Measurements from ENCODE around the gene OSBPL5. TPM values are rescaled to one million over a fixed set of nuclear protein-coding genes. Genes with fewer than 3 reads are reported as not detected.

OSBPL5 gene
- total RNA-seq, 1 experiment from 2014 or later = 16.1 TPM

DNA sequence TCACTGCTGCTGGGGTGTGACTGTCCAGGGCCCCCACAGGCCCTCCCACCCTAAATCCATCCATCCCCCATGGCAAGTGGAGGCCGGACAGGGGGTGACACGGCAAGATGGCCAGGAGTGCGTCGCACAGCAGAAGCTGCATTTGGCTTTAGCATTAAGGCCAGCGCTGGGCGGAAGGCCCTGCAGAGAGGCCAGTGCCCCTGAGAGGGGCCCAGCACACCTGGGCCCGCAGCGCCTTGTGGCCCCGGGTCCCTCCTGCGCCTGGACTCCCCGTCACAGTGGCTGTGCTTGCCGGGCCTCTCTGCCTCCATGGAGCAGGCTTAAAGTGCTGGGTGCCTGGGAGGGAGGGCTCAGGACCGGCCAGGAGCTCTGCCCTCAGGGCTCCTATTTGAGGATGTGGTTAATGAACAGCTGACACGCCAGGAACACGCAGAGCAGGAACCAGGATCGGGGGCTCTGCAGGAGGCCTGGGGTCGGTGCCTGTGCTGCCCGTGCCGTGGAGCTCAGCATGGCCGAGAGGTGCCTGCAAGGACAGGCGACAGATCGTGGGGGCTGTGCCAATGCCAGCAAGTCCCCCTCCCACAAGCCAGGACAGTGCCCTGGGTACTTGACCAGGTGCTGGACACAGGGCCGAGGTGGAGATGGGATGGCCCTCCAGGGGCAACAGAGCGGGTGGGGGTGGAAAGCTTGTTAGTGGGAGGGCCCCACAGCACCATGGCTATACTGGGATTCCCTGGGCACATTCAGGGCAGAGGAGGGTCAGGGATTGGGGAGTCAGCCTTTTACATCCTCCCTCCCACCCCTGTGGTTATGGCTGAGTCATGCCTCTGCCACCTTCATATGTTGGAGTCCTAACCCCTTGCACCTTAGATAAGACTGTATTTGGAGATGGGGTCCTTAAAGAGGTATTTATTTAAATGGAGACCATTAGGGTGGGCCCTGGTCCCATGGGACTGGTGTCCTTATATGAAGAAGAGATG lies 77.0 kb downstream of the OSBPL5 start:
- Histone ChIP-seq H3K4me1 (ENCODE audit: insufficient read depth, low read length) (no peaks in the 10 kb centered on the region), H3T11ph (ENCODE audit: low read length) (no peak overlapping the region), H3K9ac (ENCODE audit: extremely low read depth, insufficient read length, low read length) (no peak overlapping the region)

More for the DNA sequence above, 77.0 kb downstream of the OSBPL5 start:
- no peak for DNase-seq
- TF ChIP-seq, protein P1, sequence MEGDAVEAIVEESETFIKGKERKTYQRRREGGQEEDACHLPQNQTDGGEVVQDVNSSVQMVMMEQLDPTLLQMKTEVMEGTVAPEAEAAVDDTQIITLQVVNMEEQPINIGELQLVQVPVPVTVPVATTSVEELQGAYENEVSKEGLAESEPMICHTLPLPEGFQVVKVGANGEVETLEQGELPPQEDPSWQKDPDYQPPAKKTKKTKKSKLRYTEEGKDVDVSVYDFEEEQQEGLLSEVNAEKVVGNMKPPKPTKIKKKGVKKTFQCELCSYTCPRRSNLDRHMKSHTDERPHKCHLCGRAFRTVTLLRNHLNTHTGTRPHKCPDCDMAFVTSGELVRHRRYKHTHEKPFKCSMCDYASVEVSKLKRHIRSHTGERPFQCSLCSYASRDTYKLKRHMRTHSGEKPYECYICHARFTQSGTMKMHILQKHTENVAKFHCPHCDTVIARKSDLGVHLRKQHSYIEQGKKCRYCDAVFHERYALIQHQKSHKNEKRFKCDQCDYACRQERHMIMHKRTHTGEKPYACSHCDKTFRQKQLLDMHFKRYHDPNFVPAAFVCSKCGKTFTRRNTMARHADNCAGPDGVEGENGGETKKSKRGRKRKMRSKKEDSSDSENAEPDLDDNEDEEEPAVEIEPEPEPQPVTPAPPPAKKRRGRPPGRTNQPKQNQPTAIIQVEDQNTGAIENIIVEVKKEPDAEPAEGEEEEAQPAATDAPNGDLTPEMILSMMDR (conservative IDR thresholded peaks at IDR 0.05) = no peak
- H3K14ac ChIP-seq (ENCODE audit: insufficient read depth, low read length) = no peak overlapping the region; the same call in 1 of the 2 replicates
- H3K4me3 Mint-ChIP-seq = no peak overlapping the region
- no peaks in the 10 kb centered on the region for H3K36me3 Mint-ChIP-seq (ENCODE audit: insufficient read depth in 1 of 3, low read depth in 3 of 3)
- H3K18ac ChIP-seq (ENCODE audit: insufficient read length, low read depth, low read length) = no peak overlapping the region
- no peak overlapping the region for H3K23ac ChIP-seq (ENCODE audit: insufficient read length, low read depth, low read length)
- H3K27me3 Mint-ChIP-seq (ENCODE audit: low read depth) = peaks cover 3% of the 10 kb centered on the region
- no peaks in the 10 kb centered on the region for H3K79me2 ChIP-seq (ENCODE audit: insufficient read depth, low read length)
- H4K20me1 ChIP-seq (ENCODE audit: control insufficient read depth, insufficient read depth, insufficient read length) = no peaks in the 10 kb centered on the region
- no peaks in the 10 kb centered on the region for H3K23me2 ChIP-seq (ENCODE audit: insufficient read length, low read depth, low read length, poor library complexity, severe bottlenecking)
- H2BK15ac ChIP-seq (ENCODE audit: low read depth, low read length) = no peak overlapping the region
- H2BK20ac ChIP-seq (ENCODE audit: low read depth, low read length, poor library complexity, severe bottlenecking) = no peak overlapping the region
- no peaks in the 10 kb centered on the region for H3K27me3 ChIP-seq (ENCODE audit: insufficient read depth, low read length)
- H4K91ac ChIP-seq (ENCODE audit: insufficient read length, low read depth, low read length) = no peak overlapping the region
- no peak overlapping the region for H4K8ac ChIP-seq (replicated peaks; ENCODE audit: insufficient read length, low read depth, low read length)
- no peak overlapping the region for H2AK5ac ChIP-seq (ENCODE audit: insufficient read length, low read length)
- no CpG with 5 or more reads among the region's 24 CpGs for WGBS (ENCODE audit: extremely low coverage, insufficient read length, low lambda C conversion rate)
- no peak overlapping the region for H4K5ac ChIP-seq (ENCODE audit: insufficient read length, low read depth, low read length)
- no peak overlapping the region for H2AFZ ChIP-seq (ENCODE audit: low read length)
- H2BK12ac ChIP-seq (ENCODE audit: insufficient read length, low read depth, low read length) = no peak overlapping the region
- H3K79me1 ChIP-seq (ENCODE audit: insufficient read depth, low read depth, low read length, poor library complexity, severe bottlenecking) = no peaks in the 10 kb centered on the region
- no peak overlapping the region for H3K27ac ChIP-seq (ENCODE audit: insufficient read length, low read depth, low read length)
- H2BK5ac ChIP-seq (ENCODE audit: insufficient read length, low read length) = no peak overlapping the region
- no peak overlapping the region for H2BK120ac ChIP-seq (ENCODE audit: low read depth, low read length, poor library complexity, severe bottlenecking)
- H3K4me1 Mint-ChIP-seq = peaks cover 7 to 12% of the 10 kb centered on the region in 2 experiments
- H3K4ac ChIP-seq (ENCODE audit: low read depth, low read length) = no peak overlapping the region
- no peak overlapping the region for H3K56ac ChIP-seq (ENCODE audit: insufficient read length, low read depth, low read length)
- H3K9me3 ChIP-seq (ENCODE audit: control insufficient read depth, low read depth, low read length) = no peaks in the 10 kb centered on the region
- no peak overlapping the region for H3K4me2 ChIP-seq (ENCODE audit: insufficient read depth, insufficient read length, low read length)
- no peaks in the 10 kb centered on the region; a peak in 1 of 5 replicates for H3K9me3 Mint-ChIP-seq
- H3K27ac Mint-ChIP-seq = no peak overlapping the region; a peak in 1 of 7 replicates
